ENCODE measurements around the gene PIAS1.

GRCh38 chr15:68173119-68173518 lies 119.0 kb downstream of the PIAS1 start:
- no peak for TF ChIP-seq POLR2AphosphoS5 (IDR thresholded peaks at IDR 0.05; ENCODE audit: insufficient read depth, low read depth, low read length)
- TF ChIP-seq POLR2A (IDR thresholded peaks at IDR 0.05; ENCODE audit: low read depth, low read length): no peak
- TF ChIP-seq CTCF (IDR thresholded peaks at IDR 0.05; ENCODE audit: extremely low read depth in 1 of 2, insufficient read depth in 1 of 2, low read depth in 1 of 2, low read length in 2 of 2): no peak
- TF ChIP-seq EZH2 (IDR thresholded peaks at IDR 0.05; ENCODE audit: borderline replicate concordance, low read depth, low read length, severe bottlenecking): no peak

Data from endothelial cell of umbilical vein (primary cell).